ENCODE measurements around the gene DMD. TPM values are rescaled to one million over a fixed set of nuclear protein-coding genes. Genes with fewer than 3 reads are reported as not detected.
"Not testable (repeated sequence)": the region's sequence is repeated elsewhere in the genome, so short reads cannot be mapped to it uniquely, and the experiment has no call there.

Gene DMD
- polyA plus RNA-seq, 4 donors, result 1.6 to 11.6 (median 2.9) TPM

GRCh38 chrX:31591355-31591754, 1620.0 kb downstream of the DMD start:
- Histone ChIP-seq H3K36me3 (ENCODE audit: control insufficient read depth in 3 of 3, insufficient read depth in 2 of 3, low read depth in 1 of 3, low read length in 3 of 3) (no peaks in the 10 kb centered on the region), H3K4me3 (ENCODE audit: low read depth in 1 of 3, low read length in 3 of 3) (no peak overlapping the region), H3K9me3 (ENCODE audit: control insufficient read depth in 2 of 2, insufficient read depth in 1 of 2, low read depth in 1 of 2, low read length in 1 of 2) (no peaks in the 10 kb centered on the region), H3K27me3 (ENCODE audit: control insufficient read depth in 3 of 3, insufficient read depth in 3 of 3, low read length in 3 of 3) (no peaks in the 10 kb centered on the region), H3K4me1 (ENCODE audit: control insufficient read depth in 3 of 3, insufficient read depth in 2 of 3, low read depth in 1 of 3, low read length in 2 of 3) (no peaks in the 10 kb centered on the region), H3K27ac (ENCODE audit: low read depth in 1 of 3, low read length in 2 of 3) (no peak overlapping the region)
- WGBS, 3 donors, result 67 to 83% (median 82%) methylated on average over 2 of the region's 2 CpGs
- FAIRE-seq (no peak), DNase-seq (no peak)

GRCh38 chrX:31590581-31591114, 1620.7 kb downstream of the DMD start:
- H3K9me3 ChIP-seq (ENCODE audit: control insufficient read depth in 2 of 2, insufficient read depth in 1 of 2, low read depth in 1 of 2, low read length in 1 of 2), result no peaks in the 10 kb centered on the region
- no peak for FAIRE-seq

GRCh38 chrX:31589503-31589902, 1621.8 kb downstream of the DMD start:
- no peak for FAIRE-seq
- WGBS, 3 donors, result 37 to 63% (median 53%) methylated on average over 3 of the region's 3 CpGs

More at GRCh38 chrX:31590581-31591114, 1620.7 kb downstream of the DMD start:
- no peaks in the 10 kb centered on the region for H3K4me1 ChIP-seq (ENCODE audit: control insufficient read depth in 3 of 3, insufficient read depth in 2 of 3, low read depth in 1 of 3, low read length in 2 of 3)
- peak in 1 of 2 donors; percentile 0 for DNase-seq
- H3K36me3 ChIP-seq (ENCODE audit: control insufficient read depth in 3 of 3, insufficient read depth in 2 of 3, low read depth in 1 of 3, low read length in 3 of 3), result no peaks in the 10 kb centered on the region
- no peak overlapping the region for H3K4me3 ChIP-seq (ENCODE audit: low read depth in 1 of 3, low read length in 3 of 3)
- H3K27ac ChIP-seq (ENCODE audit: low read depth in 1 of 3, low read length in 2 of 3), result no peak overlapping the region
- H3K27me3 ChIP-seq (ENCODE audit: control insufficient read depth in 3 of 3, insufficient read depth in 3 of 3, low read length in 3 of 3), result no peaks in the 10 kb centered on the region
- WGBS, 3 donors, result 75 to 85% (median 76%) methylated on average over 5 of the region's 5 CpGs

GRCh38 chrX:31588355-31588754, 1623.0 kb downstream of the DMD start:
- Histone ChIP-seq H3K27me3 (ENCODE audit: control insufficient read depth in 3 of 3, insufficient read depth in 3 of 3, low read length in 3 of 3) (no peaks in the 10 kb centered on the region), H3K4me3 (ENCODE audit: low read depth in 1 of 3, low read length in 3 of 3) (no peak overlapping the region), H3K4me1 (ENCODE audit: control insufficient read depth in 3 of 3, insufficient read depth in 2 of 3, low read depth in 1 of 3, low read length in 2 of 3) (no peaks in the 10 kb centered on the region), H3K9me3 (ENCODE audit: control insufficient read depth in 2 of 2, insufficient read depth in 1 of 2, low read depth in 1 of 2, low read length in 1 of 2) (no peaks in the 10 kb centered on the region), H3K27ac (ENCODE audit: low read depth in 1 of 3, low read length in 2 of 3) (no peak overlapping the region), H3K36me3 (ENCODE audit: control insufficient read depth in 3 of 3, insufficient read depth in 2 of 3, low read depth in 1 of 3, low read length in 3 of 3) (no peaks in the 10 kb centered on the region)
- no peak for FAIRE-seq
- DNase-seq, result no peak
- WGBS, 3 donors, result 80 to 98% (median 93%) methylated on average over 2 of the region's 2 CpGs

More at GRCh38 chrX:31589503-31589902, 1621.8 kb downstream of the DMD start:
- H3K9me3 ChIP-seq (ENCODE audit: control insufficient read depth in 2 of 2, insufficient read depth in 1 of 2, low read depth in 1 of 2, low read length in 1 of 2), result no peaks in the 10 kb centered on the region
- H3K27ac ChIP-seq (ENCODE audit: low read depth in 1 of 3, low read length in 2 of 3), result no peak overlapping the region
- no peak for DNase-seq
- H3K4me1 ChIP-seq (ENCODE audit: control insufficient read depth in 3 of 3, insufficient read depth in 2 of 3, low read depth in 1 of 3, low read length in 2 of 3), result no peaks in the 10 kb centered on the region
- H3K4me3 ChIP-seq (ENCODE audit: low read depth in 1 of 3, low read length in 3 of 3), result no peak overlapping the region
- H3K36me3 ChIP-seq (ENCODE audit: control insufficient read depth in 3 of 3, insufficient read depth in 2 of 3, low read depth in 1 of 3, low read length in 3 of 3), result no peaks in the 10 kb centered on the region
- no peaks in the 10 kb centered on the region for H3K27me3 ChIP-seq (ENCODE audit: control insufficient read depth in 3 of 3, insufficient read depth in 3 of 3, low read length in 3 of 3)

- not testable (repeated sequence) for H3K9me3 ChIP-seq (ENCODE audit: control insufficient read depth in 2 of 2, insufficient read depth in 1 of 2, low read depth in 1 of 2, low read length in 1 of 2); DNase-seq; H3K27me3 ChIP-seq (ENCODE audit: control insufficient read depth in 3 of 3, insufficient read depth in 3 of 3, low read length in 3 of 3); H3K27ac ChIP-seq (ENCODE audit: low read depth in 1 of 3, low read length in 2 of 3); FAIRE-seq; H3K4me1 ChIP-seq (ENCODE audit: control insufficient read depth in 3 of 3, insufficient read depth in 2 of 3, low read depth in 1 of 3, low read length in 2 of 3); H3K4me3 ChIP-seq (ENCODE audit: low read depth in 1 of 3, low read length in 3 of 3); H3K36me3 ChIP-seq (ENCODE audit: control insufficient read depth in 3 of 3, insufficient read depth in 2 of 3, low read depth in 1 of 3, low read length in 3 of 3)
- WGBS, 3 donors, result 65 to 100% (median 96%) methylated on average over 2 to 3 of the region's 3 CpGs
These were observed 1627.5 kb downstream of the DMD start for GRCh38 chrX:31583892-31584291.

GRCh38 chrX:31580726-31581125, 1630.6 kb downstream of the DMD start:
- Histone ChIP-seq H3K4me3 (ENCODE audit: low read depth in 1 of 3, low read length in 3 of 3) (no peak overlapping the region), H3K9me3 (ENCODE audit: control insufficient read depth in 2 of 2, insufficient read depth in 1 of 2, low read depth in 1 of 2, low read length in 1 of 2) (no peaks in the 10 kb centered on the region), H3K4me1 (ENCODE audit: control insufficient read depth in 3 of 3, insufficient read depth in 2 of 3, low read depth in 1 of 3, low read length in 2 of 3) (no peaks in the 10 kb centered on the region), H3K36me3 (ENCODE audit: control insufficient read depth in 3 of 3, insufficient read depth in 2 of 3, low read depth in 1 of 3, low read length in 3 of 3) (no peaks in the 10 kb centered on the region), H3K27me3 (ENCODE audit: control insufficient read depth in 3 of 3, insufficient read depth in 3 of 3, low read length in 3 of 3) (no peaks in the 10 kb centered on the region), H3K27ac (ENCODE audit: low read depth in 1 of 3, low read length in 2 of 3) (no peak overlapping the region)
- WGBS, 3 donors, result 29 to 55% (median 44%) methylated on average over 2 of the region's 2 CpGs
- DNase-seq (no peak), FAIRE-seq (no peak)

GRCh38 chrX:31580227-31580626, 1631.1 kb downstream of the DMD start:
- H3K36me3 ChIP-seq (ENCODE audit: control insufficient read depth in 3 of 3, insufficient read depth in 2 of 3, low read depth in 1 of 3, low read length in 3 of 3), result no peaks in the 10 kb centered on the region
- no peaks in the 10 kb centered on the region for H3K9me3 ChIP-seq (ENCODE audit: control insufficient read depth in 2 of 2, insufficient read depth in 1 of 2, low read depth in 1 of 2, low read length in 1 of 2)
- 67 to 90% (median 77%) methylated on average over 4 of the region's 4 CpGs for WGBS, 3 donors
- H3K4me3 ChIP-seq (ENCODE audit: low read depth in 1 of 3, low read length in 3 of 3), result no peak overlapping the region
- H3K4me1 ChIP-seq (ENCODE audit: control insufficient read depth in 3 of 3, insufficient read depth in 2 of 3, low read depth in 1 of 3, low read length in 2 of 3), result no peaks in the 10 kb centered on the region
- no peaks in the 10 kb centered on the region for H3K27me3 ChIP-seq (ENCODE audit: control insufficient read depth in 3 of 3, insufficient read depth in 3 of 3, low read length in 3 of 3)
- H3K27ac ChIP-seq (ENCODE audit: low read depth in 1 of 3, low read length in 2 of 3), result no peak overlapping the region
- no peak for DNase-seq
- FAIRE-seq, result no peak

- H3K4me1 ChIP-seq (ENCODE audit: control insufficient read depth in 3 of 3, insufficient read depth in 2 of 3, low read depth in 1 of 3, low read length in 2 of 3), result no peaks in the 10 kb centered on the region
- H3K4me3 ChIP-seq (ENCODE audit: low read depth in 1 of 3, low read length in 3 of 3), result no peak overlapping the region
- FAIRE-seq (no peak), DNase-seq (no peak)
- H3K27ac ChIP-seq (ENCODE audit: low read depth in 1 of 3, low read length in 2 of 3), result no peak overlapping the region
- no peaks in the 10 kb centered on the region for H3K9me3 ChIP-seq (ENCODE audit: control insufficient read depth in 2 of 2, insufficient read depth in 1 of 2, low read depth in 1 of 2, low read length in 1 of 2)
- H3K36me3 ChIP-seq (ENCODE audit: control insufficient read depth in 3 of 3, insufficient read depth in 2 of 3, low read depth in 1 of 3, low read length in 3 of 3), result no peaks in the 10 kb centered on the region
- 44 to 79% (median 53%) methylated on average over 1 of the region's 1 CpG for WGBS, 3 donors
- no peaks in the 10 kb centered on the region for H3K27me3 ChIP-seq (ENCODE audit: control insufficient read depth in 3 of 3, insufficient read depth in 3 of 3, low read length in 3 of 3)
These were observed 1639.0 kb downstream of the DMD start for GRCh38 chrX:31572360-31572759.

GRCh38 chrX:31570658-31571057, 1640.7 kb downstream of the DMD start:
- FAIRE-seq (no peak), DNase-seq (no peak)
- no peaks in the 10 kb centered on the region for H3K4me1 ChIP-seq (ENCODE audit: control insufficient read depth in 3 of 3, insufficient read depth in 2 of 3, low read depth in 1 of 3, low read length in 2 of 3)
- no peaks in the 10 kb centered on the region for H3K27me3 ChIP-seq (ENCODE audit: control insufficient read depth in 3 of 3, insufficient read depth in 3 of 3, low read length in 3 of 3)
- H3K36me3 ChIP-seq (ENCODE audit: control insufficient read depth in 3 of 3, insufficient read depth in 2 of 3, low read depth in 1 of 3, low read length in 3 of 3), result no peaks in the 10 kb centered on the region
- H3K4me3 ChIP-seq (ENCODE audit: low read depth in 1 of 3, low read length in 3 of 3), result no peak overlapping the region
- H3K9me3 ChIP-seq (ENCODE audit: control insufficient read depth in 2 of 2, insufficient read depth in 1 of 2, low read depth in 1 of 2, low read length in 1 of 2), result no peaks in the 10 kb centered on the region
- no peak overlapping the region for H3K27ac ChIP-seq (ENCODE audit: low read depth in 1 of 3, low read length in 2 of 3)
- 70 to 79% (median 77%) methylated on average over 2 of the region's 2 CpGs for WGBS, 3 donors

All from small intestine (tissue), 7 donors.